ENCODE results near the gene POMT1.

The POMT1 gene

GRCh38 chr9:131554843-131555351 is 52.2 kb downstream of the POMT1 start:
- no peak for DNase-seq (ENCODE audit: low spot score)

GRCh38 chr9:131555841-131556673 is 53.3 kb downstream of the POMT1 start:
- DNase-seq (ENCODE audit: low spot score) = no peak

- no peak for DNase-seq (ENCODE audit: low spot score)
These were observed 55.3 kb downstream of the POMT1 start for GRCh38 chr9:131557855-131558548.

- DNase-seq (ENCODE audit: low spot score) = no peak
These were observed 56.8 kb downstream of the POMT1 start for GRCh38 chr9:131559421-131560000.

- DNase-seq (ENCODE audit: low spot score) = no peak
These were observed 59.6 kb downstream of the POMT1 start for GRCh38 chr9:131562032-131562959.

- no peak for DNase-seq (ENCODE audit: low spot score)
These were observed 62.7 kb downstream of the POMT1 start for GRCh38 chr9:131565369-131565768.

GRCh38 chr9:131566158-131566557 is 63.4 kb downstream of the POMT1 start:
- no peak for DNase-seq (ENCODE audit: low spot score)

- DNase-seq (ENCODE audit: low spot score) = no peak
These were observed 65.2 kb downstream of the POMT1 start for GRCh38 chr9:131567910-131568309.
